H1 (cell line): ENCODE results near the gene ZNF423. TPM values are rescaled to one million over a fixed set of nuclear protein-coding genes. Genes with fewer than 3 reads are reported as not detected.

Experiments used
- CTCF ChIA-PET: fragments of 300-600 bp; sonication (Branson Sonifier 250); formaldehyde crosslinking; loops from one replicate; lab custom pipeline; 2021; ENCODE audit not compliant: partially characterized antibody; lab: Charles Lee
- POLR2A ChIA-PET: fragments of 300-600 bp; sonication (Branson Sonifier 250); formaldehyde crosslinking; loops from one replicate; lab custom pipeline; 2021; ENCODE audit warnings: inconsistent platforms; ENCODE audit not compliant: partially characterized antibody; lab: Charles Lee
- DNase-seq, 2 experiments: peaks; one replicate each; pipeline versions ENCODE4 v3.0.0 to v3.0.0-alpha.2; 2010 to 2022; ENCODE audit warnings: low spot score in 2 of 2, low read depth in 1 of 2, mixed read lengths in 1 of 2
- FAIRE-seq: peaks from 2 replicates; lab custom pipeline; 2011; peaks lifted over from hg19 to GRCh38; lab: Jason Lieb, UNC
- H2AFZ ChIP-seq: 2 replicates; pipeline ENCODE4 v1.8.1; 2012; ENCODE audit warnings: low read length, inconsistent platforms
- H2AK5ac ChIP-seq: 2 replicates; pipeline ENCODE4 v1.6.1; 2013; ENCODE audit warnings: low read depth, low read length
- H2BK120ac ChIP-seq: replicated peaks from 2 replicates; pipeline ENCODE3; 2013; ENCODE audit warnings: low read depth, low read length, inconsistent platforms
- H2BK12ac ChIP-seq: 2 replicates; pipeline ENCODE4 v1.6.1; 2013; ENCODE audit warnings: low read depth, low read length
- H2BK15ac ChIP-seq: 2 replicates; pipeline ENCODE4 v1.6.1; 2013; ENCODE audit warnings: low read length
- H2BK20ac ChIP-seq: 2 replicates; pipeline ENCODE4 v1.6.1; 2013; ENCODE audit warnings: low read length
- H2BK5ac ChIP-seq: 2 replicates; pipeline ENCODE4 v1.6.1; 2013; ENCODE audit warnings: low read depth, low read length
- H3K14ac ChIP-seq: 2 replicates; pipeline ENCODE4 v1.6.1; 2013; ENCODE audit warnings: inconsistent platforms; ENCODE audit not compliant: insufficient read length
- H3K18ac ChIP-seq: 2 replicates; pipeline ENCODE4 v1.6.1; 2013; ENCODE audit warnings: low read length; ENCODE audit errors: extremely low read depth
- H3K23ac ChIP-seq: 2 replicates; pipeline ENCODE4 v1.6.1; 2013; ENCODE audit warnings: inconsistent platforms; ENCODE audit not compliant: insufficient read length
- H3K23me2 ChIP-seq: 2 replicates; pipeline ENCODE4 v1.6.1; 2013; ENCODE audit warnings: low read depth, low read length
- H3K27ac ChIP-seq: 2 replicates; pipeline ENCODE4 v1.6.1; 2011; ENCODE audit warnings: low read depth, low read length, inconsistent platforms
- H3K27me3 ChIP-seq, 4 experiments: replicated peaks in 1 of 4; 1 replicate in 1 of 4; 2 replicates in 3 of 4; pipeline versions ENCODE4 v1.6.1 to v1.8.1; 2011 to 2013; ENCODE audit warnings: low read length in 3 of 4, mild to moderate bottlenecking in 3 of 4, inconsistent platforms in 2 of 4, mixed read lengths in 2 of 4, moderate library complexity in 1 of 4; ENCODE audit not compliant: control insufficient read depth in 3 of 4, insufficient read depth in 3 of 4; ENCODE audit errors: extremely low read depth in 1 of 4
- H3K36me3 ChIP-seq, 4 experiments: 2 replicates each; pipeline versions ENCODE4 v1.6.1 to v1.8.1; 2011 to 2013; ENCODE audit warnings: mild to moderate bottlenecking in 4 of 4, low read length in 3 of 4, moderate library complexity in 2 of 4, control low read depth in 1 of 4, inconsistent platforms in 1 of 4; ENCODE audit not compliant: insufficient read depth in 4 of 4, control insufficient read depth in 2 of 4
- H3K4ac ChIP-seq: replicated peaks from 2 replicates; pipeline ENCODE3; 2013; ENCODE audit warnings: low read length, low read depth, mixed read lengths, inconsistent platforms; ENCODE audit not compliant: insufficient read length
- H3K4me1 ChIP-seq, 4 experiments: replicated peaks in 1 of 4; 1 replicate in 1 of 4; 2 replicates in 3 of 4; pipeline versions ENCODE4 v1.6.1 to v1.8.1; 2011 to 2013; ENCODE audit warnings: low read length in 3 of 4, inconsistent platforms in 2 of 4, mixed read lengths in 1 of 4; ENCODE audit not compliant: insufficient read depth in 4 of 4, control insufficient read depth in 3 of 4
- H3K4me2 ChIP-seq, 2 experiments: 2 replicates each; pipeline versions ENCODE4 v1.6.1 to v1.8.1; 2011 to 2013; ENCODE audit warnings: low read depth in 2 of 2, low read length in 2 of 2, control low read depth in 1 of 2, inconsistent platforms in 1 of 2, mild to moderate bottlenecking in 1 of 2; ENCODE audit not compliant: insufficient read depth in 1 of 2
- H3K4me3 ChIP-seq, 4 experiments: fragments of 200-600, 300-600 bp in 1 of 4; sonication (generic), shearing (Covaris generic), sonication (Bioruptor Twin) in 1 of 4; 2 replicates each; pipeline versions ENCODE4 v1.5.1 to v1.8.1; 2011 to 2016; ENCODE audit warnings: low read length in 4 of 4, low read depth in 3 of 4, control low read depth in 2 of 4, inconsistent platforms in 2 of 4, mild to moderate bottlenecking in 2 of 4, mixed read lengths in 1 of 4, moderate library complexity in 1 of 4; ENCODE audit not compliant: insufficient read depth in 2 of 4; ENCODE audit errors: extremely low read depth in 1 of 4
- H3K56ac ChIP-seq: replicated peaks from 2 replicates; pipeline ENCODE3; 2013; ENCODE audit warnings: low read depth, mild to moderate bottlenecking, mixed read lengths, low read length, inconsistent platforms; ENCODE audit not compliant: insufficient read length
- H3K79me1 ChIP-seq: 2 replicates; pipeline ENCODE4 v1.6.1; 2013; ENCODE audit warnings: low read depth, low read length, control low read depth
- H3K79me2 ChIP-seq, 2 experiments: 2 replicates each; pipeline versions ENCODE4 v1.6.1 to v1.8.1; 2012 to 2013; ENCODE audit warnings: low read length in 2 of 2, mild to moderate bottlenecking in 2 of 2, inconsistent platforms in 1 of 2; ENCODE audit not compliant: insufficient read depth in 2 of 2, control insufficient read depth in 1 of 2
- H3K9ac ChIP-seq, 4 experiments: replicated peaks in 1 of 4; 1 replicate in 1 of 4; 2 replicates in 3 of 4; pipeline versions ENCODE4 v1.6.1 to v1.8.1; 2011 to 2013; ENCODE audit warnings: low read depth in 3 of 4, low read length in 3 of 4, control low read depth in 2 of 4, mild to moderate bottlenecking in 2 of 4, moderate library complexity in 2 of 4, inconsistent platforms in 1 of 4; ENCODE audit errors: extremely low read depth in 1 of 4
- H3K9me3 ChIP-seq, 2 experiments: 2 replicates each; pipeline versions ENCODE4 v1.6.1 to v1.8.1; 2012 to 2013; ENCODE audit warnings: mild to moderate bottlenecking in 2 of 2, moderate library complexity in 2 of 2, control low read depth in 1 of 2, inconsistent platforms in 1 of 2, low read depth in 1 of 2, low read length in 1 of 2, mixed read lengths in 1 of 2; ENCODE audit not compliant: insufficient read depth in 2 of 2
- H4K20me1 ChIP-seq, 2 experiments: replicated peaks in 1 of 2; 2 replicates each; pipeline versions ENCODE3 to v1.8.1; 2011 to 2013; ENCODE audit warnings: inconsistent platforms in 2 of 2, low read length in 2 of 2, mild to moderate bottlenecking in 1 of 2; ENCODE audit not compliant: insufficient read depth in 2 of 2, control insufficient read depth in 1 of 2
- H4K5ac ChIP-seq: 2 replicates; pipeline ENCODE4 v1.6.1; 2013; ENCODE audit warnings: low read length, low read depth, mixed read lengths, inconsistent platforms; ENCODE audit not compliant: insufficient read length
- H4K8ac ChIP-seq: 2 replicates; pipeline ENCODE4 v1.8.0; 2013; ENCODE audit warnings: mild to moderate bottlenecking, moderate library complexity, low read length, inconsistent platforms; ENCODE audit not compliant: insufficient read depth; ENCODE audit errors: extremely low read depth
- H4K91ac ChIP-seq: replicated peaks from 2 replicates; pipeline ENCODE3; 2013; ENCODE audit warnings: low read length, mixed read lengths, inconsistent platforms; ENCODE audit not compliant: insufficient read length
- ATF3 ChIP-seq: IDR thresholded peaks from 2 replicates; pipeline ENCODE4 v1.6.1; 2011; ENCODE audit warnings: low read depth, mild to moderate bottlenecking, low read length; ENCODE audit not compliant: insufficient read depth
- CBX5 ChIP-seq: fragments of 300-800, 300-1000 bp; sonication (generic); IDR thresholded peaks from 2 replicates; pipeline ENCODE4 v1.7.1; 2016; ENCODE audit warnings: antibody characterized with exemption, low read length, low read depth
- CHD2 ChIP-seq: IDR thresholded peaks from 2 replicates; pipeline ENCODE4 v1.6.1; 2012; ENCODE audit warnings: low read length, improper control_type of control experiment
- CREB1 ChIP-seq: IDR thresholded peaks from 2 replicates; pipeline ENCODE4 v1.6.1; 2012; ENCODE audit warnings: inconsistent platforms
- GTF2F1 ChIP-seq: IDR thresholded peaks from 2 replicates; pipeline ENCODE4 v1.6.1; 2012; ENCODE audit warnings: low read depth, low read length, improper control_type of control experiment, borderline replicate concordance
- KDM4A ChIP-seq: IDR thresholded peaks from one replicate; pipeline ENCODE4 v1.7.1; 2012; ENCODE audit warnings: low read depth, mild to moderate bottlenecking, moderate library complexity, low read length, inconsistent platforms; ENCODE audit not compliant: severe bottlenecking
- NANOG ChIP-seq: IDR thresholded peaks from 2 replicates; pipeline ENCODE4 v1.6.1; 2011; ENCODE audit warnings: low read length, low read depth, mild to moderate bottlenecking, inconsistent platforms; ENCODE audit not compliant: insufficient read depth, poor library complexity, severe bottlenecking
- RAD21 ChIP-seq, 2 experiments: IDR thresholded peaks in 1 of 2; conservative IDR thresholded peaks in 1 of 2; 2 replicates each; pipeline ENCODE4 v1.6.1; 2011; ENCODE audit warnings: low read depth in 2 of 2, low read length in 2 of 2, improper control_type of control experiment in 1 of 2, inconsistent platforms in 1 of 2, mild to moderate bottlenecking in 1 of 2, moderate library complexity in 1 of 2
- RNF2 ChIP-seq: fragments of 200-900, 300-1000 bp; sonication (generic); IDR thresholded peaks from 2 replicates; pipeline ENCODE4 v1.7.1; 2016; ENCODE audit warnings: borderline replicate concordance, low read depth, mild to moderate bottlenecking, antibody characterized with exemption, low read length; ENCODE audit not compliant: poor library complexity, severe bottlenecking; ENCODE audit errors: missing control alignments
- SP4 ChIP-seq: IDR thresholded peaks from 2 replicates; pipeline ENCODE4 v1.6.1; 2012; ENCODE audit warnings: low read length, inconsistent platforms
- TCF12 ChIP-seq: IDR thresholded peaks from 2 replicates; pipeline ENCODE4 v1.6.1; 2011; ENCODE audit warnings: low read depth, mild to moderate bottlenecking, low read length
- YY1 ChIP-seq: IDR thresholded peaks from 2 replicates; pipeline ENCODE4 v1.6.1; 2011; ENCODE audit warnings: low read depth, mild to moderate bottlenecking, low read length
- WGBS, 2 experiments: shearing (Covaris generic) in 1 of 2; methylation state at CpG; one replicate each; pipeline versions ENCODE4 v1.1.6 to v1.1.7; 2013 to 2015; ENCODE audit warnings: low lambda C conversion rate in 2 of 2, mixed read lengths in 2 of 2, inconsistent platforms in 1 of 2, low coverage in 1 of 2, missing lambda C conversion rate in 1 of 2; ENCODE audit not compliant: insufficient replicate concordance in 2 of 2, insufficient coverage in 1 of 2, insufficient read length in 1 of 2; ENCODE audit errors: extremely low coverage in 1 of 2, missing lambda C conversion rate in 1 of 2; 5-methylcytosine and 5-hydroxymethylcytosine counted together
- polyA plus RNA-seq, 7 experiments: library from polyadenylated mRNA; depleted of rRNA in 3 of 7; stranded (reverse) in 5 of 7; unstranded in 2 of 7; fragments of >200 nt in 5 of 7; fragments of 200-250 nt in 2 of 7; gene quantifications; 1 replicate in 5 of 7; 2 replicates in 1 of 7; 4 replicates in 1 of 7; pipeline versions ENCODE4 v1.2.1 to v1.2.3, GENCODE V29; 2011 to 2013; ENCODE audit warnings: missing spikeins in 2 of 7, mixed read lengths in 2 of 7
- total RNA-seq: library from RNA; stranded (reverse); fragmentation: NEBNext Ultra II Directional; extraction: Animal tissue kit (Norgen Biotek cat#: 25700); gene quantifications from 2 replicates; pipeline ENCODE4 v1.2.1, GENCODE V29; 2021

The ZNF423 gene
- total and polyA plus RNA-seq, 2 of the 8 experiments (the other 6 are each of a cell fraction or from before 2014, with no cell fraction given), result 38.2 to 52.3 TPM

- H3K9ac ChIP-seq, result no peak overlapping the region; a peak in 1 of 7 replicates
- peak overlapping the region; percentile 18 for H4K5ac ChIP-seq
- H3K27me3 ChIP-seq, result no peaks in the 10 kb centered on the region
- no peak overlapping the region for H3K27ac ChIP-seq
- no peak overlapping the region for H3K23ac ChIP-seq
- H3K18ac ChIP-seq, result peak overlapping the region; percentile 33
- no peaks in the 10 kb centered on the region for H3K9me3 ChIP-seq
- peak overlapping the region; percentile 7 to 42; a peak in 2 of 4 replicates for H3K4me2 ChIP-seq
- H3K56ac ChIP-seq, result peak overlapping the region; percentile 27
- H3K79me2 ChIP-seq, result peaks cover 5 to 54% of the 10 kb centered on the region in 2 experiments; a peak in 3 of 4 replicates
- no peak overlapping the region for H3K4me3 ChIP-seq
- H4K8ac ChIP-seq, result peak overlapping the region; percentile 73; the same call in 1 of the 2 replicates
- no peak overlapping the region for H2BK15ac ChIP-seq
- peaks cover 9% of the 10 kb centered on the region for H3K79me1 ChIP-seq
- peak overlapping the region; percentile 75 for H4K91ac ChIP-seq
- peak overlapping the region; percentile 40; the same call in 1 of the 2 replicates for H2BK12ac ChIP-seq
- CTCF ChIA-PET, result interaction anchor here (0.6 to 1.4 kb wide), 5 partner anchors 12 to 136 kb away, joined by 3 to 5 read pairs (median 3); no protein-coding TSS in a partner anchor
- POLR2A ChIA-PET, result interaction anchor here (0.9 to 1.5 kb wide), 3 partner anchors 10 to 82 kb away, joined by 3 to 7 read pairs (median 3); no protein-coding TSS in a partner anchor
- H2AK5ac ChIP-seq, result peak overlapping the region; percentile 14; the same call in 1 of the 2 replicates
- 86% methylated on average over 4 of the region's 4 CpGs; no CpG with 5 or more reads in 1 of the 2 experiments for WGBS, 2 experiments
- no peak overlapping the region for H2AFZ ChIP-seq
- no peak overlapping the region for H2BK20ac ChIP-seq
- H3K4me1 ChIP-seq, result peaks cover 15 to 35% (median 21%) of the 10 kb centered on the region in 4 experiments
- peak overlapping the region; percentile 25 for H3K4ac ChIP-seq
- H3K23me2 ChIP-seq, result no peaks in the 10 kb centered on the region
- H2BK5ac ChIP-seq, result peak overlapping the region; percentile 41; the same call in 1 of the 2 replicates
- H3K36me3 ChIP-seq, result peaks cover 0 to 4% (median 0%) of the 10 kb centered on the region in 4 experiments; a peak in 1 of 8 replicates
- H2BK120ac ChIP-seq, result peak overlapping the region; percentile 45
- peaks cover 0 to 4% of the 10 kb centered on the region in 2 experiments for H4K20me1 ChIP-seq
- FAIRE-seq (no peak), DNase-seq (no peak)
- H3K14ac ChIP-seq, result no peak overlapping the region
- TF ChIP-seq RAD21 (IDR thresholded peaks at IDR 0.05 in 1 of 2, conservative IDR thresholded peaks at IDR 0.05 in 1 of 2; ENCODE audit: low read depth in 2 of 2, low read length in 2 of 2) (no peak), YY1 (no peak), KDM4A (no peak), CBX5 (no peak), RNF2 (no peak), TCF12 (no peak), SP4 (no peak), NANOG (no peak), GTF2F1 (no peak), ATF3 (no peak), CREB1 (no peak), CHD2 (no peak)
Observed at GRCh38 chr16:49776734-49777133, 79.2 kb downstream of the ZNF423 start.
